NCI-H748 treated with DMSO at 0.1 percent for 48 hours (cell line): ENCODE data around the gene ENAH.
A peak's percentile ranks its signal among the peaks of the same experiment; 100 is the strongest.

Experiments
- DNase-seq: peaks from one replicate; lab custom pipeline; 2025; lab: John Stamatoyannopoulos, UW

ENAH gene

GRCh38 chr1:225471453-225472301, 181.2 kb downstream of the ENAH start:
- no peak for DNase-seq

GRCh38 chr1:225471109-225471452, 181.8 kb downstream of the ENAH start:
- DNase-seq, result no peak

GRCh38 chr1:225470211-225471108, 182.5 kb downstream of the ENAH start:
- no peak for DNase-seq

GRCh38 chr1:225469051-225469450, 183.9 kb downstream of the ENAH start:
- no peak for DNase-seq

GRCh38 chr1:225468270-225469020, 184.5 kb downstream of the ENAH start:
- DNase-seq, result no peak

GRCh38 chr1:225467193-225468020, 185.5 kb downstream of the ENAH start:
- DNase-seq, result no peak

- no peak for DNase-seq
Observed at GRCh38 chr1:225466848-225467192, 186.1 kb downstream of the ENAH start.

GRCh38 chr1:225465793-225466517, 187.0 kb downstream of the ENAH start:
- no peak for DNase-seq

GRCh38 chr1:225464851-225465792, 187.8 kb downstream of the ENAH start:
- DNase-seq, result no peak

- DNase-seq, result peak; percentile 65
Observed at GRCh38 chr1:225462714-225463574, 190.0 kb downstream of the ENAH start.

GRCh38 chr1:225462429-225462713, 190.6 kb downstream of the ENAH start:
- peak; percentile 55 for DNase-seq

GRCh38 chr1:225461533-225462428, 191.1 kb downstream of the ENAH start:
- no peak for DNase-seq

- no peak for DNase-seq
Observed at GRCh38 chr1:225460737-225461532, 192.0 kb downstream of the ENAH start.

GRCh38 chr1:225460021-225460736, 192.7 kb downstream of the ENAH start:
- DNase-seq, result no peak

GRCh38 chr1:225458222-225458631, 194.7 kb downstream of the ENAH start:
- no peak for DNase-seq

- DNase-seq, result no peak
Observed at GRCh38 chr1:225454733-225455132, 198.2 kb downstream of the ENAH start.
